GM23338 (cell line): ENCODE measurements around the gene LCP2. TPM values are rescaled to one million over a fixed set of nuclear protein-coding genes. Genes with fewer than 3 reads are reported as not detected.

ENCODE experiments used
- ATAC-seq: fragments of 200-7000 bp; cut with Tn5 transposase; 3 replicates; pipeline ENCODE4 v1.9.1; 2020
- DNase-seq: peaks from one replicate; pipeline ENCODE4 v3.0.0-alpha.2; 2015; ENCODE audit warnings: low spot score
- H2AFZ ChIP-seq: fragments of 200-600 bp; sonication (generic); 2 replicates; pipeline ENCODE4 v1.8.0; 2016; ENCODE audit warnings: antibody characterized with exemption, mild to moderate bottlenecking, moderate library complexity
- H3F3A ChIP-seq: fragments of 200-600 bp; sonication (generic); replicated peaks from 2 replicates; pipeline ENCODE4 v1.8.0; 2017; ENCODE audit warnings: antibody characterized with exemption, mixed run types, low read depth
- H3K27ac ChIP-seq: fragments of 200-600 bp; sonication (generic); 2 replicates; pipeline ENCODE4 v1.6.1; 2016; ENCODE audit warnings: low read depth
- H3K27me3 ChIP-seq: fragments of 200-600 bp; sonication (generic); 2 replicates; pipeline ENCODE4 v1.8.0; 2016; ENCODE audit warnings: mild to moderate bottlenecking, mixed run types, moderate library complexity; ENCODE audit not compliant: insufficient read depth
- H3K36me3 ChIP-seq: fragments of 200-600 bp; sonication (generic); 2 replicates; pipeline ENCODE4 v1.8.0; 2016; ENCODE audit warnings: mild to moderate bottlenecking; ENCODE audit not compliant: insufficient read depth
- H3K4me1 ChIP-seq: fragments of 200-600 bp; sonication (generic); 2 replicates; pipeline ENCODE4 v1.8.0; 2016; ENCODE audit warnings: mild to moderate bottlenecking, moderate library complexity; ENCODE audit not compliant: insufficient read depth
- H3K4me2 ChIP-seq: fragments of 200-600 bp; sonication (generic); 2 replicates; pipeline ENCODE4 v1.7.1; 2017; ENCODE audit warnings: mixed run types
- H3K4me3 ChIP-seq: fragments of 200-600 bp; sonication (generic); 2 replicates; pipeline ENCODE4 v1.6.1; 2016; ENCODE audit warnings: mixed run types
- H3K79me2 ChIP-seq: fragments of 200-600 bp; sonication (generic); replicated peaks from 2 replicates; pipeline ENCODE4 v1.8.0; 2017; ENCODE audit warnings: mild to moderate bottlenecking; ENCODE audit not compliant: insufficient read depth
- H3K9me2 ChIP-seq: fragments of 200-600 bp; sonication (generic); 2 replicates; pipeline ENCODE4 v1.8.0; 2017; ENCODE audit not compliant: insufficient read depth
- H4K20me1 ChIP-seq: fragments of 200-600 bp; sonication (generic); replicated peaks from 2 replicates; pipeline ENCODE4 v1.8.0; 2017; ENCODE audit warnings: mild to moderate bottlenecking; ENCODE audit not compliant: insufficient read depth
- H3K27ac Mint-ChIP-seq: 2 replicates; pipeline ENCODE4 v1.8.0; 2020; ENCODE audit warnings: inconsistent platforms, mild to moderate bottlenecking, moderate library complexity, mixed read lengths
- H3K27me3 Mint-ChIP-seq: 3 replicates; pipeline ENCODE4 v1.8.0; 2022; ENCODE audit warnings: low read depth, mild to moderate bottlenecking, moderate library complexity, mixed read lengths, inconsistent platforms; ENCODE audit not compliant: insufficient read depth, poor library complexity
- H3K36me3 Mint-ChIP-seq: 3 replicates; pipeline ENCODE4 v1.8.0; 2021; ENCODE audit warnings: low read depth, mild to moderate bottlenecking, inconsistent platforms, moderate library complexity, mixed read lengths
- H3K4me1 Mint-ChIP-seq: 3 replicates; pipeline ENCODE4 v1.8.0; 2020; ENCODE audit warnings: mild to moderate bottlenecking, inconsistent platforms, mixed read lengths
- H3K4me3 Mint-ChIP-seq: 3 replicates; pipeline ENCODE4 v1.8.0; 2021; ENCODE audit warnings: moderate library complexity, mild to moderate bottlenecking, inconsistent platforms, mixed read lengths
- H3K9me3 Mint-ChIP-seq: 3 replicates; pipeline ENCODE4 v1.8.0; 2020; ENCODE audit warnings: moderate library complexity, mild to moderate bottlenecking, inconsistent platforms, mixed read lengths
- ETS1 ChIP-seq: IDR thresholded peaks from 2 replicates; pipeline ENCODE4 v1.6.1; 2016; ENCODE audit warnings: antibody characterized with exemption
- EZH2phosphoT487 ChIP-seq: fragments of 200-600 bp; sonication (generic); IDR thresholded peaks from one replicate; pipeline ENCODE4 v1.8.1; 2018; ENCODE audit warnings: antibody characterized with exemption; ENCODE audit not compliant: unreplicated experiment
- JUNB ChIP-seq: IDR thresholded peaks from one replicate; pipeline ENCODE4 v1.6.1; 2016; ENCODE audit warnings: antibody characterized with exemption; ENCODE audit not compliant: unreplicated experiment
- POLR2AphosphoS5 ChIP-seq: IDR thresholded peaks from 2 replicates; pipeline ENCODE4 v1.6.1; 2016; ENCODE audit warnings: antibody characterized with exemption, low read depth
- REST ChIP-seq: IDR thresholded peaks from one replicate; pipeline ENCODE4 v1.6.1; 2018; ENCODE audit warnings: antibody characterized with exemption; ENCODE audit not compliant: unreplicated experiment
- ZNF114 ChIP-seq: fragments of 250-450 bp; sonication (Bioruptor Pico); IDR thresholded peaks from 2 replicates; pipeline ENCODE4 v1.5.0; 2020; ENCODE audit warnings: mild to moderate bottlenecking, moderate library complexity
- ZNF331 ChIP-seq: fragments of 250-450 bp; sonication (Bioruptor Pico); IDR thresholded peaks from 2 replicates; pipeline ENCODE4 v1.5.0; 2020; ENCODE audit warnings: low read depth, mild to moderate bottlenecking, moderate library complexity
- polyA plus RNA-seq: library from polyadenylated mRNA; unstranded; fragments of >200 nt; fragmentation: Nextera tagmentation; extraction: Ambion mirVana; gene quantifications from 2 replicates; pipeline ENCODE4 v1.2.1, GENCODE V29; 2016
- total RNA-seq: library from RNA; depleted of rRNA; stranded (reverse); fragments of >200 nt; shearing (Covaris generic); gene quantifications from 2 replicates; pipeline ENCODE4 v1.2.3, GENCODE V29; 2014
- TF ChIP-seq, protein P1 (sequence below): fragments of 250-450 bp; sonication (Bioruptor Pico); IDR thresholded peaks from 2 replicates; pipeline ENCODE4 v1.5.0; 2020; ENCODE audit warnings: mild to moderate bottlenecking, moderate library complexity
- TF ChIP-seq, protein P2 (sequence below), 2 experiments: fragments of 200-600 bp in 1 of 2; sonication (generic) in 1 of 2; conservative IDR thresholded peaks; 2 replicates each; pipeline versions ENCODE4 v1.5.1 to v1.6.1; 2016 to 2017; ENCODE audit warnings: antibody characterized with exemption in 2 of 2, low read depth in 2 of 2, mild to moderate bottlenecking in 2 of 2, moderate library complexity in 1 of 2

Gene LCP2
- total and polyA plus RNA-seq, 2 experiments from 2014 or later, result 0.26 to 0.38 TPM

DNA sequence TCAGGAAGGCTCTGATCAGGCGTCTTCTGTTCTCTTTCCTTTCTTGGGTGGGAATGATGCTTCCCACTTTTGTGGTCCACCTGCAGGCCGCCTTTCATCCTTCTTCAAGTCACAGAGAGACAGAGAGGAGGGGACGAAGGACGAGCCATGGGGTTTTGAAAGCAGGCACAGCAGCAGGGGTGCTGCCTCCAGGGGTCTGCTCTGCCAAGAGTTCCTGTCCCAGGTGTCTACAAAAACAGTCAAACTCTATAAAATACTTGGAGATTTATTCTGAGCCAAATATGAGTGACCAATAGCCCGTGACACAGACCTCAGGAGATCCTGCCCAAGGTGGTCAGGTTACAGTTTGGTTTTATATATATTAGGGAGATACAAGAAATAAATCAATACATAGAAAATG is 34.5 kb upstream of the LCP2 start:
- peaks cover 8% of the 10 kb centered on the region; the same call in 2 of the 3 replicates for H3K36me3 Mint-ChIP-seq
- H4K20me1 ChIP-seq, result no peaks in the 10 kb centered on the region

More for the DNA sequence above, 34.5 kb upstream of the LCP2 start:
- H3K36me3 ChIP-seq, result no peaks in the 10 kb centered on the region
- no peak for DNase-seq
- no peak overlapping the region for H3K4me3 Mint-ChIP-seq
- no peaks in the 10 kb centered on the region for H3K27me3 ChIP-seq
- peaks cover 4% of the 10 kb centered on the region; the same call in 2 of the 3 replicates for H3K9me3 Mint-ChIP-seq
- no peak for ATAC-seq
- H3K27me3 Mint-ChIP-seq, result peaks cover 2% of the 10 kb centered on the region
- no peaks in the 10 kb centered on the region for H3K79me2 ChIP-seq
- 0 out of 2 replicates have a peak, but pooled peaks cover 4% of the 10 kb centered on the region for H3F3A ChIP-seq
- H3K27ac ChIP-seq, result peak overlapping the region; percentile 75
- H3K27ac Mint-ChIP-seq, result no peak overlapping the region
- H3K4me2 ChIP-seq, result peak overlapping the region; percentile 73
- H3K4me3 ChIP-seq, result no peak overlapping the region
- no peak for TF ChIP-seq REST
- TF ChIP-seq ETS1, result no peak
- no peak for TF ChIP-seq ZNF114
- TF ChIP-seq, protein P1, sequence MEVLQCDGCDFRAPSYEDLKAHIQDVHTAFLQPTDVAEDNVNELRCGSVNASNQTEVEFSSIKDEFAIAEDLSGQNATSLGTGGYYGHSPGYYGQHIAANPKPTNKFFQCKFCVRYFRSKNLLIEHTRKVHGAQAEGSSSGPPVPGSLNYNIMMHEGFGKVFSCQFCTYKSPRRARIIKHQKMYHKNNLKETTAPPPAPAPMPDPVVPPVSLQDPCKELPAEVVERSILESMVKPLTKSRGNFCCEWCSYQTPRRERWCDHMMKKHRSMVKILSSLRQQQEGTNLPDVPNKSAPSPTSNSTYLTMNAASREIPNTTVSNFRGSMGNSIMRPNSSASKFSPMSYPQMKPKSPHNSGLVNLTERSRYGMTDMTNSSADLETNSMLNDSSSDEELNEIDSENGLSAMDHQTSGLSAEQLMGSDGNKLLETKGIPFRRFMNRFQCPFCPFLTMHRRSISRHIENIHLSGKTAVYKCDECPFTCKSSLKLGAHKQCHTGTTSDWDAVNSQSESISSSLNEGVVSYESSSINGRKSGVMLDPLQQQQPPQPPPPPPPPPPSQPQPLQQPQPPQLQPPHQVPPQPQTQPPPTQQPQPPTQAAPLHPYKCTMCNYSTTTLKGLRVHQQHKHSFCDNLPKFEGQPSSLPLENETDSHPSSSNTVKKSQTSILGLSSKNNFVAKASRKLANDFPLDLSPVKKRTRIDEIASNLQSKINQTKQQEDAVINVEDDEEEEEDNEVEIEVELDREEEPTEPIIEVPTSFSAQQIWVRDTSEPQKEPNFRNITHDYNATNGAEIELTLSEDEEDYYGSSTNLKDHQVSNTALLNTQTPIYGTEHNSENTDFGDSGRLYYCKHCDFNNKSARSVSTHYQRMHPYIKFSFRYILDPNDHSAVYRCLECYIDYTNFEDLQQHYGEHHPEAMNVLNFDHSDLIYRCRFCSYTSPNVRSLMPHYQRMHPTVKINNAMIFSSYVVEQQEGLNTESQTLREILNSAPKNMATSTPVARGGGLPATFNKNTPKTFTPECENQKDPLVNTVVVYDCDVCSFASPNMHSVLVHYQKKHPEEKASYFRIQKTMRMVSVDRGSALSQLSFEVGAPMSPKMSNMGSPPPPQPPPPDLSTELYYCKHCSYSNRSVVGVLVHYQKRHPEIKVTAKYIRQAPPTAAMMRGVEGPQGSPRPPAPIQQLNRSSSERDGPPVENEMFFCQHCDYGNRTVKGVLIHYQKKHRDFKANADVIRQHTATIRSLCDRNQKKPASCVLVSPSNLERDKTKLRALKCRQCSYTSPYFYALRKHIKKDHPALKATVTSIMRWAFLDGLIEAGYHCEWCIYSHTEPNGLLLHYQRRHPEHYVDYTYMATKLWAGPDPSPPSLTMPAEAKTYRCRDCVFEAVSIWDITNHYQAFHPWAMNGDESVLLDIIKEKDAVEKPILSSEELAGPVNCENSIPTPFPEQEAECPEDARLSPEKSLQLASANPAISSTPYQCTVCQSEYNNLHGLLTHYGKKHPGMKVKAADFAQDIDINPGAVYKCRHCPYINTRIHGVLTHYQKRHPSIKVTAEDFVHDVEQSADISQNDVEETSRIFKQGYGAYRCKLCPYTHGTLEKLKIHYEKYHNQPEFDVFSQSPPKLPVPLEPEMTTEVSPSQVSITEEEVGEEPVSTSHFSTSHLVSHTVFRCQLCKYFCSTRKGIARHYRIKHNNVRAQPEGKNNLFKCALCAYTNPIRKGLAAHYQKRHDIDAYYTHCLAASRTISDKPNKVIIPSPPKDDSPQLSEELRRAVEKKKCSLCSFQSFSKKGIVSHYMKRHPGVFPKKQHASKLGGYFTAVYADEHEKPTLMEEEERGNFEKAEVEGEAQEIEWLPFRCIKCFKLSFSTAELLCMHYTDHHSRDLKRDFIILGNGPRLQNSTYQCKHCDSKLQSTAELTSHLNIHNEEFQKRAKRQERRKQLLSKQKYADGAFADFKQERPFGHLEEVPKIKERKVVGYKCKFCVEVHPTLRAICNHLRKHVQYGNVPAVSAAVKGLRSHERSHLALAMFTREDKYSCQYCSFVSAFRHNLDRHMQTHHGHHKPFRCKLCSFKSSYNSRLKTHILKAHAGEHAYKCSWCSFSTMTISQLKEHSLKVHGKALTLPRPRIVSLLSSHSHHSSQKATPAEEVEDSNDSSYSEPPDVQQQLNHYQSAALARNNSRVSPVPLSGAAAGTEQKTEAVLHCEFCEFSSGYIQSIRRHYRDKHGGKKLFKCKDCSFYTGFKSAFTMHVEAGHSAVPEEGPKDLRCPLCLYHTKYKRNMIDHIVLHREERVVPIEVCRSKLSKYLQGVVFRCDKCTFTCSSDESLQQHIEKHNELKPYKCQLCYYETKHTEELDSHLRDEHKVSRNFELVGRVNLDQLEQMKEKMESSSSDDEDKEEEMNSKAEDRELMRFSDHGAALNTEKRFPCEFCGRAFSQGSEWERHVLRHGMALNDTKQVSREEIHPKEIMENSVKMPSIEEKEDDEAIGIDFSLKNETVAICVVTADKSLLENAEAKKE (CRISPR knock-in tag), result no peak
- TF ChIP-seq POLR2AphosphoS5, result no peak
- no peak for TF ChIP-seq EZH2phosphoT487
- TF ChIP-seq, protein P2, sequence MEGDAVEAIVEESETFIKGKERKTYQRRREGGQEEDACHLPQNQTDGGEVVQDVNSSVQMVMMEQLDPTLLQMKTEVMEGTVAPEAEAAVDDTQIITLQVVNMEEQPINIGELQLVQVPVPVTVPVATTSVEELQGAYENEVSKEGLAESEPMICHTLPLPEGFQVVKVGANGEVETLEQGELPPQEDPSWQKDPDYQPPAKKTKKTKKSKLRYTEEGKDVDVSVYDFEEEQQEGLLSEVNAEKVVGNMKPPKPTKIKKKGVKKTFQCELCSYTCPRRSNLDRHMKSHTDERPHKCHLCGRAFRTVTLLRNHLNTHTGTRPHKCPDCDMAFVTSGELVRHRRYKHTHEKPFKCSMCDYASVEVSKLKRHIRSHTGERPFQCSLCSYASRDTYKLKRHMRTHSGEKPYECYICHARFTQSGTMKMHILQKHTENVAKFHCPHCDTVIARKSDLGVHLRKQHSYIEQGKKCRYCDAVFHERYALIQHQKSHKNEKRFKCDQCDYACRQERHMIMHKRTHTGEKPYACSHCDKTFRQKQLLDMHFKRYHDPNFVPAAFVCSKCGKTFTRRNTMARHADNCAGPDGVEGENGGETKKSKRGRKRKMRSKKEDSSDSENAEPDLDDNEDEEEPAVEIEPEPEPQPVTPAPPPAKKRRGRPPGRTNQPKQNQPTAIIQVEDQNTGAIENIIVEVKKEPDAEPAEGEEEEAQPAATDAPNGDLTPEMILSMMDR (conservative IDR thresholded peaks at IDR 0.05; ENCODE audit: low read depth in 2 of 2), result no peak
- TF ChIP-seq ZNF331 (CRISPR knock-in tag), result no peak
- no peak for TF ChIP-seq JUNB
- peaks cover 22% of the 10 kb centered on the region for H3K9me2 ChIP-seq
- H3K4me1 ChIP-seq, result peaks cover 40% of the 10 kb centered on the region
- H3K4me1 Mint-ChIP-seq, result peaks cover 45% of the 10 kb centered on the region
- H2AFZ ChIP-seq, result no peak overlapping the region
